PC-9 (cell line): ENCODE data around the gene HIRA. TPM values are rescaled to one million over a fixed set of nuclear protein-coding genes. Genes with fewer than 3 reads are reported as not detected.

Experiments
- BruUV-seq: library from RNA; stranded (reverse); fragments of 400-500 nt; replicated peaks from 2 replicates; lab custom pipeline; 2021; lab: Mats Ljungman, UMichigan
- CTCF ChIA-PET: fragments of 300-600 bp; sonication (Branson Sonifier 250); formaldehyde crosslinking; loops from one replicate; lab custom pipeline; 2022; ENCODE audit warnings: antibody characterized with exemption; lab: Charles Lee
- POLR2A ChIA-PET: fragments of 300-600 bp; sonication (Branson Sonifier 250); formaldehyde crosslinking; loops from one replicate; lab custom pipeline; 2022; ENCODE audit warnings: antibody characterized with exemption; ENCODE audit not compliant: unreplicated experiment; lab: Charles Lee
- DNase-seq, 2 experiments: peaks; one replicate each; pipeline versions ENCODE4 v3.0.0 to v3.0.0-alpha.2; 2015 to 2022; ENCODE audit warnings: mixed read lengths in 1 of 2
- H2AFZ ChIP-seq: fragments of 200-600 bp; sonication (generic); 2 replicates; pipeline ENCODE4 v1.8.1; 2017; ENCODE audit warnings: antibody characterized with exemption
- H3F3A ChIP-seq: fragments of 200-600 bp; sonication (generic); 2 replicates; pipeline ENCODE4 v1.8.1; 2017; ENCODE audit warnings: antibody characterized with exemption, mild to moderate bottlenecking, low read depth; ENCODE audit not compliant: insufficient read depth
- H3K27ac ChIP-seq: fragments of 200-600 bp; sonication (generic); 2 replicates; pipeline ENCODE4 v1.6.1; 2016; ENCODE audit warnings: mixed run types
- H3K27me3 ChIP-seq: fragments of 200-600 bp; sonication (generic); 2 replicates; pipeline ENCODE4 v1.6.1; 2016; ENCODE audit warnings: low read depth, mixed run types; ENCODE audit not compliant: insufficient read depth
- H3K36me3 ChIP-seq: fragments of 200-600 bp; sonication (generic); 2 replicates; pipeline ENCODE4 v1.6.1; 2016; ENCODE audit warnings: low read depth, mixed run types
- H3K4me1 ChIP-seq: fragments of 200-600 bp; sonication (generic); replicated peaks from 2 replicates; pipeline ENCODE4 v1.6.1; 2016; ENCODE audit warnings: mixed run types; ENCODE audit not compliant: insufficient read depth
- H3K4me2 ChIP-seq: fragments of 200-600 bp; sonication (generic); 2 replicates; pipeline ENCODE4 v1.6.1; 2017; ENCODE audit warnings: mixed run types
- H3K4me3 ChIP-seq: fragments of 200-600 bp; sonication (generic); 2 replicates; pipeline ENCODE4 v1.6.1; 2016; ENCODE audit warnings: mixed run types
- H3K79me2 ChIP-seq: fragments of 200-600 bp; sonication (generic); 2 replicates; pipeline ENCODE4 v1.6.1; 2017; ENCODE audit warnings: low read depth, mixed run types
- H3K9me2 ChIP-seq: fragments of 200-600 bp; sonication (generic); 2 replicates; pipeline ENCODE4 v1.8.1; 2017; ENCODE audit warnings: mild to moderate bottlenecking; ENCODE audit not compliant: insufficient read depth
- H3K9me3 ChIP-seq: fragments of 200-600 bp; sonication (generic); 2 replicates; pipeline ENCODE4 v1.8.1; 2016; ENCODE audit warnings: low read depth; ENCODE audit not compliant: insufficient read depth
- H4K20me1 ChIP-seq: fragments of 200-600 bp; sonication (generic); 2 replicates; pipeline ENCODE4 v1.8.1; 2017; ENCODE audit not compliant: insufficient read depth
- EZH2 ChIP-seq: fragments of 200-600 bp; sonication (generic); IDR thresholded peaks from 2 replicates; pipeline ENCODE4 v1.8.0; 2017; ENCODE audit warnings: antibody characterized with exemption, low read depth
- intact Hi-C: fragments of 100-400 bp; cut with micrococcal nuclease; formaldehyde crosslinking; loops from one replicate; pipeline ENCODE4 v1.10.0; 2022; ENCODE audit not compliant: unreplicated experiment
- total RNA-seq: library from RNA; stranded (reverse); gene quantifications from 2 replicates; pipeline ENCODE4 v1.2.3, GENCODE V29; 2021
- TF ChIP-seq, protein P1 (sequence below): fragments of 200-600 bp; sonication (generic); conservative IDR thresholded peaks from 2 replicates; pipeline ENCODE4 v1.6.1; 2017; ENCODE audit warnings: mixed run types, antibody characterized with exemption, mild to moderate bottlenecking, moderate library complexity

HIRA gene
- total RNA-seq, 1 experiment from 2014 or later: 19.2 TPM

DNA sequence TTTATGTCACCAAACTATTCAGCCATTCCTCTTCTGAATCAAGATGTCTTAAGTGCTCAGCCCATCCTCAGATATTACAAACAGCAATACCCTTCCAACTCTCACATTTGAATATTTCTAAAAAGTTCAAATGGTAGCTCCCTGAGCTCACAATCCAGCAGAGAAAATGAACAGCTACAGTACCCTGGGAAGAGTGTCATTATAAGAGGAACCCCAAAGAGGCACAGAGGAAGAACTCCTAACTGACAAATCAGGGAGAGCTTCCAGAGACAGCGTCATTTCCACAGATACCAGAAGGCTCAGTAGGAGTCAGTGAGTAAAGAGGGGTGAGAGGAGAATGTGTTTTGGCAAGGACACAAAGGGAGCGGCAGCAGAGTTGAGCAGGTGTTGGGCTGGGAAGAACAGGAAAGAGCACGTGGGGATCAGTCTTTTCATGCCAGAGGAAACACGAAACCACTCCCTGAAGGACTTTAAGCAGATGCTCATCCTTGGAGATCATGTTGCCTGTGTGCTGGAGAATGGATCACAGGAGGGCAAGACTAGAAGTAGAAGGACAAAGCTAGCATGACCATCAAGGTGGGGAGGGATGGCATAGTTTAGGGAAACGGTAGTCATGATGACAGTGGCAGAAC lies 144.3 kb downstream of the HIRA start:
- peak in 1 of 2 experiments; percentile 20 for DNase-seq
- CTCF ChIA-PET: no interaction called here
- Histone ChIP-seq H3K9me2 (no peaks in the 10 kb centered on the region), H3K4me2 (no peak overlapping the region), H3K79me2 (no peaks in the 10 kb centered on the region), H3K27ac (no peak overlapping the region), H2AFZ (no peak overlapping the region), H3K4me3 (no peak overlapping the region), H3K27me3 (no peaks in the 10 kb centered on the region), H3K4me1 (no peaks in the 10 kb centered on the region), H4K20me1 (no peaks in the 10 kb centered on the region), H3F3A (no peaks in the 10 kb centered on the region), H3K36me3 (no peaks in the 10 kb centered on the region), H3K9me3 (no peaks in the 10 kb centered on the region)
- POLR2A ChIA-PET: no interaction called here
- no peak for TF ChIP-seq EZH2
- TF ChIP-seq, protein P1, sequence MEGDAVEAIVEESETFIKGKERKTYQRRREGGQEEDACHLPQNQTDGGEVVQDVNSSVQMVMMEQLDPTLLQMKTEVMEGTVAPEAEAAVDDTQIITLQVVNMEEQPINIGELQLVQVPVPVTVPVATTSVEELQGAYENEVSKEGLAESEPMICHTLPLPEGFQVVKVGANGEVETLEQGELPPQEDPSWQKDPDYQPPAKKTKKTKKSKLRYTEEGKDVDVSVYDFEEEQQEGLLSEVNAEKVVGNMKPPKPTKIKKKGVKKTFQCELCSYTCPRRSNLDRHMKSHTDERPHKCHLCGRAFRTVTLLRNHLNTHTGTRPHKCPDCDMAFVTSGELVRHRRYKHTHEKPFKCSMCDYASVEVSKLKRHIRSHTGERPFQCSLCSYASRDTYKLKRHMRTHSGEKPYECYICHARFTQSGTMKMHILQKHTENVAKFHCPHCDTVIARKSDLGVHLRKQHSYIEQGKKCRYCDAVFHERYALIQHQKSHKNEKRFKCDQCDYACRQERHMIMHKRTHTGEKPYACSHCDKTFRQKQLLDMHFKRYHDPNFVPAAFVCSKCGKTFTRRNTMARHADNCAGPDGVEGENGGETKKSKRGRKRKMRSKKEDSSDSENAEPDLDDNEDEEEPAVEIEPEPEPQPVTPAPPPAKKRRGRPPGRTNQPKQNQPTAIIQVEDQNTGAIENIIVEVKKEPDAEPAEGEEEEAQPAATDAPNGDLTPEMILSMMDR: no peak
- BruUV-seq: no TSS peak
- intact Hi-C loops: no loop called here

DNA sequence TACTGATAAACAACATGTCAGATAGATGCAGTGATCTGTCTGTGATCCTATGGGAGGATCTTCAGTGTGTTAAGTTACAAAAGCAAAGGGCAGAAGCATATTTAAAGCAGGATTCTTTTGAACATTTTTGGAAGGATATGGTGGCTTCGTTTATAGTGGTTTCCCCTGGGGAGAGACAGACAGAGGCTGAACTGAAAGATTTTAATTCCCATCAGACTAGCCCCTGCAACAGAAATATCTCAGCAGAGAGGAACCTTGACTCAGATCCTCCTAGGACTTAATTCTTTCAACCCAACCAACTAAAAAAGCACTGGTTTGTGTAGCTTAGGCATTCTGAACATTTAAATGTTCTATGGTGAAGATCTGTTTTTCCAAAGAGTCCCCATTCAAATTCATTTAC lies 145.7 kb downstream of the HIRA start:
- H3F3A ChIP-seq: no peaks in the 10 kb centered on the region
- BruUV-seq: no TSS peak
- TF ChIP-seq, protein P1: no peak
- no peak for TF ChIP-seq EZH2
- H3K4me3 ChIP-seq: no peak overlapping the region
- H4K20me1 ChIP-seq: no peaks in the 10 kb centered on the region
- no peak overlapping the region for H3K4me2 ChIP-seq
- H3K9me3 ChIP-seq: no peaks in the 10 kb centered on the region
- no peak overlapping the region for H2AFZ ChIP-seq
- POLR2A ChIA-PET: no interaction called here
- H3K27me3 ChIP-seq: no peaks in the 10 kb centered on the region
- H3K9me2 ChIP-seq: no peaks in the 10 kb centered on the region
- no peak for DNase-seq
- H3K4me1 ChIP-seq: no peaks in the 10 kb centered on the region
- H3K79me2 ChIP-seq: no peaks in the 10 kb centered on the region
- no peak overlapping the region for H3K27ac ChIP-seq
- intact Hi-C loops: no loop called here
- CTCF ChIA-PET: interaction anchor here (0.6 kb wide), 1 partner anchor 14 kb away, joined by 3 read pairs; no protein-coding TSS in a partner anchor
- no peaks in the 10 kb centered on the region for H3K36me3 ChIP-seq

Other genes starting within 250 kb of the HIRA start
- 6.6 and 7.2 TPM in 2 replicates for gene CLTCL1, start 140.0 kb downstream of the HIRA start, total RNA-seq
- gene MRPL40, start 812 bp upstream of the HIRA start, total RNA-seq: 21.1 and 25.1 TPM in 2 replicates
- 12.3 and 14.2 TPM in 2 replicates for gene C22orf39, start 16.0 kb upstream of the HIRA start, total RNA-seq
- 41.6 and 66.9 TPM in 2 replicates for gene UFD1, start 47.5 kb upstream of the HIRA start, total RNA-seq
- 27.5 and 29.1 TPM in 2 replicates for gene CDC45, start 48.2 kb upstream of the HIRA start, total RNA-seq
- gene CLDN5, start 92.7 kb upstream of the HIRA start, total RNA-seq: not detected in 2 replicates